Embryonic facial prominence (tissue), 1 donor: ENCODE data around the gene ELP4.

ENCODE experiments used
- DNase-seq: peaks from one replicate; pipeline ENCODE4 v3.0.0-alpha.2; 2016; ENCODE audit errors: extremely low spot score

The ELP4 gene

GRCh38 chr11:31799435-31800397, 290.1 kb downstream of the ELP4 start:
- DNase-seq, result no peak

- DNase-seq, result no peak
These were observed 291.1 kb downstream of the ELP4 start for GRCh38 chr11:31800398-31801265.

DNA sequence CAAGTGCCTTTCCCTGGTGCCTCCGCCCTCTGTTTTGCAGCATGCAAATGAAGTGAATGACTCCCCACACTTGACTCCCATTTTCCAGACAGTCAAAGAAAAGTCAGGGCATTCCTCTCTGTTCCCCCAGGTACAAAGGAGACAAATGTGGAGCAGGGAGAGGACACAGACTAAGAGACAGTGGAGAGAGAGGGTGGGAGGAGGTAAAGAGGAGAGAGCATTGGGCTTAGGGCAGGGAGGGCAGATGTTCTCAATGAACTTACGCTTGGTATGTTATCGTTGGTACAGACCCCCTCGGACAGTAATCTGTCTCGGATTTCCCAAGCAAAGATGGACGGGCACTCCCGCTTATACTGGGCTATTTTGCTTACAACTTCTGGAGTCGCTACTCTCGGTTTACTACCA, 291.7 kb downstream of the ELP4 start:
- no peak for DNase-seq

DNA sequence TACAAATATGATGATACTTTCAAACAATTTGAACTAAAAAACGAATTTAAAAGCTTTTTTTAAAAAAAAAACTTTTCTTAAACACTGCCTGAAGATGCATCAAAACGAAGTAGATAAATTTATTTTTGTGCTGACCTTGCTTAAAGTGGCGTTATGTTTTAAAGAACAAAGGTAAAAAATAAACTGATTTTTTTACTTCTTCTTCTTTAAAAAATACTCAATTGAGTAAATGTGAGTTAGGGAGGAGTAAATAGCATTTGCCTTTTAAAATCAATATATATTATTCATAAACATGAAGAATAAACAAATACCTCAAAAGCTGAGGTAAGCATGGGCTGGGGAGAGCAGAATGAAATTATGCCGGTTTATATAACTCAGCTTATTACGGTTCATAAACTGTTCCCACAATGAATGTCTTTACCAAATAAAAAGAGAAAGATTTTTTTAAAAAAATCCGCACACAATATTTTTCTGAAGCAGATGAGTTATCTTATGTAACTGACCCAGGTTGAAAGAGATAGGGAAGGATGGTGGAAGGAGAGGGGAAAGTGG, 292.5 kb downstream of the ELP4 start:
- no peak for DNase-seq

DNA sequence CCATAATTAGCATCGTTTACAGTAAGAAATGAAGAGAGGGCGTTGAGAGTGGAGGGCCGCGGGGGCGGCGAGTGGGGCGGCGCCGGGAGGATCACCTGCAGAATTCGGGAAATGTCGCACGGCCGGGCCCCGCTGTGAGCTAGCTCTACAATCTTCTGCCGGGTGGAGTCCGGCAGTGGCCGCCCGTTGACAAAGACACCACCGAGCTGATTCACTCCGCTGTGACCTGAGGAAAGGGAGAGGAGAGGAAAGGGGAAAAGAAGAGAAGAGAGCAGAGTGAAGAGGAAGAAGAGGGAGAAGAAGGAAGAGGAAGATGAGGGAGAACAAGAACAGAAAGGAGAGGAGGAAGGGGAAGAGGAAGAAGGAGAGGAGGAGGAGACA, 293.0 kb downstream of the ELP4 start:
- DNase-seq, result no peak

DNA sequence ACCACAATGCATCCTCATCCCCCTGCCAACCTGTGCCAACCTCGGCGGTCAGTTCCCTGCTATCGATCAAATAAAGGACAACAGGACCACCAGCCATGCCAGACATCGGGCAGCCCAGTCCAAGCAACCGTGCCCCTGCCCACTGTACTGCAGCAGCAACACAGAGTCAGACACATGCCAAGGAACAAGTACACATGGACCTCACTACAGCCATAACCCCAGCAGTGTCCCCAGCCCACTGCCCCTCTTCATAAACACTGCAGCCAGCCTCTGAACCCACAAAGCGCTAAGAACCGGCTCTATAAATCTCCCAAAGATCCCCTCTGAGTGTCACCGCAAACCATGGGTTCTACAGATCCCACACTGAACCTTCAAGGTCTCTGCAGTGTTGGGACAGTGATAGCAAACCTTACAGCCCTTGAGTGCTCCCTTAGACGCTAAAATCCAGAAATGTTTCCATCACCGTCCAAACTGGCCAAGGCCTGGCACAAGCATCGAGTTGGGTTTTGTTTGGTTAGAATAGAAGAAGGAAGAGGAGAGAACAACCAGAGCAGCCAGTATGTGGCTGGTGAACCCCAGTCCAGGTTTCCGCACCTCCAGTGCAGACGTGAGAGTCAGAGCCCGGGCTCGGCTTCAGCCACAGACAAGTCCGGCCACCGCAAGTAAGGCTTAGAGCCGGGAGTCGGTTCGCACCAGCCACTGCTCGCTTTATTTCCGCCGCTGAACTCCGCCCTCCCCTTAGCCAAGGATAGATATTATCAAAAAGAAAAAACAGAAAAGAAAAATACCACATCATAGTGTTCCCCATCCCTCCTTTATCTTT, 293.6 kb downstream of the ELP4 start:
- no peak for DNase-seq

GRCh38 chr11:31803813-31804311, 294.3 kb downstream of the ELP4 start:
- no peak for DNase-seq

DNA sequence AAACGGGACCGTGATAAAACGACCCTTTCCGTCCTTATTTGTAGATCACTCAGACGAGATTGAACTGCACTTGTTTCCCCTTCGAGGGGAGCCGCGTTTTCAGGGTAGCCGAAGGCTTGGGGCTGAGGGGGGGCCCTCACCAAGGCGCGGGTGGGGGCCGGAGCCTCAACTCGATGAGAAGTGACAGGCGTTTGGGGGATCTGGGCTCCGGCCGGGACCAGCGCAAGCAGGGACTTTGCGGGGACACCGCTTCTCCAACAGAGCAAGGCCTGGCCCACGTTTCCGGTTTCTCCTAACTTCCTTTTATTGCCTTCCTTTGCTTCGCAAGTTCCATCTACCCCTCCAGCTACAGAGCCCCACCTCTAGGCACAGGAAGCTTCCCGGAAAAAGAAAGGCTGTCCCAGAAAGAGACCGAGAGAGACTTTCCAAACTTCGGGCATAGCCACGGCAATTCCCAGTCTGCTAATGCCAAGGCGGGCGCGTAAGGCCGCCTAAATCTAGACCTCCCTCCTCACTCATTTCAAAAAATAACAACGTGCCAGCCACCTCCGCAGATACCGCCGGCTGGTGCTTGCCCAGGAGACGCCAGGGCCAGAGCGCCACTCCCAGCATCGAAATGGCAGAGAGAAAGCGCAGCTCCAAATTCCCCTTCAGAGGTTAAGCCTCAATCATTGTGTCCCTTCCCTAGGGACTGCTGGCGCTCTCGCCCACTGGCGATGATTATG, 294.9 kb downstream of the ELP4 start:
- DNase-seq, result no peak

- no peak for DNase-seq
These were observed 295.6 kb downstream of the ELP4 start for GRCh38 chr11:31805037-31805628.

GRCh38 chr11:31805629-31806185, 296.1 kb downstream of the ELP4 start:
- no peak for DNase-seq

- DNase-seq, result no peak
These were observed 296.8 kb downstream of the ELP4 start for GRCh38 chr11:31806186-31806927.

DNA sequence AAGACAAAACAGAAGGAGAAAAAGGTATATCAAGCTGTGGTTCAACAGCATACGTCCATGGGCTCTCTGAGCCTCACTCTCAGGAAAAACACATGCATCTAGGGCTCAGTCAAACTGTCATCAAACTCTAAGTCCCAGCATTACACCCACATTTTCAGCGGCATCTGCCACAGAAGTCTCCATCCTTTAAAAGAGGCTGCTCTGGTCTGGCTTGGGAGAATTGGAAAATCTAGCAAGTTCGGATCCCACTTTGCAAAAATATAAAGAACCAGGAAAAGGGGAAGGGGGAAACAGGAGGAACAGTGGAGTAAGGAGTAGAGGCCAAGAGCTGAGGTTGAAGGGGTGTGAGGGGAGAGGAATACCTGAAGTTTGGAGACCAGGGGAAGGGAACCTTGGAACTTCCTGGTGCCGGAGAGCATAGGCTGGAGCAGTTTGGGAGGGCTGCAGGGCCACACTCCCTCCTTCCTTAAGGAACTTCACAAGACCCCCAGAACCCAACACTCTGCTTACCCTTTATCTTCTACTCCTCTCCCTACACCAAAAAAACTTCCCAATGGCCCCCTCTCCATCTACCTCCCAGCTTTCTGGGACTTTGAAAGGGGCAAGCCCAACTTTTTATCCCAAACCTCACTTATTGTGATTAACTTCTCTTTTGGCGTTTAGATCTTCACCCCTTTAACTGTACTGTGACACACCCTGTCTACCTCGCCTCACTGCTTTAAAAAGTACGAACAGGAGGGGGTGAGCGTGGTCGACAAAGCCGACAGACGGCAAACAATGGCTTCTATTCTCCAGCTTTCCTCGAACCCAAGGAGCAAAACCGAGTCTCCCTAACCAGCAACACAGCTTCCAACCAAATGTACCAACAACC, 297.6 kb downstream of the ELP4 start:
- no peak for DNase-seq

GRCh38 chr11:31807799-31808667, 298.5 kb downstream of the ELP4 start:
- no peak for DNase-seq

GRCh38 chr11:31808721-31809540, 299.4 kb downstream of the ELP4 start:
- DNase-seq, result no peak

GRCh38 chr11:31809541-31809856, 299.9 kb downstream of the ELP4 start:
- no peak for DNase-seq
